K562 (cell line): ENCODE measurements around the gene DDX41. TPM values are rescaled to one million over a fixed set of nuclear protein-coding genes. Genes with fewer than 3 reads are reported as not detected.

Experiments used
- ATF7 ChIP-seq: fragments of 450-650 bp; IDR thresholded peaks from 2 replicates; pipeline ENCODE4 v1.7.1; 2014; ENCODE audit warnings: mild to moderate bottlenecking, moderate library complexity
- BCOR ChIP-seq: fragments of 450-650 bp; IDR thresholded peaks from 2 replicates; pipeline ENCODE4 v1.6.1; 2016
- BHLHE40 ChIP-seq: IDR thresholded peaks from 2 replicates; pipeline ENCODE4 v1.6.1; 2011; ENCODE audit warnings: low read length, improper control_type of control experiment
- CTCF ChIP-seq, 3 experiments: IDR thresholded peaks in 2 of 3; conservative IDR thresholded peaks in 1 of 3; 2 replicates each; pipeline ENCODE4 v1.5.1; 2011 to 2012; ENCODE audit warnings: low read length in 3 of 3, mild to moderate bottlenecking in 3 of 3, control low read depth in 2 of 3, improper control_type of control experiment in 1 of 3, inconsistent platforms in 1 of 3, low read depth in 1 of 3, mixed read lengths in 1 of 3, moderate library complexity in 1 of 3; ENCODE audit not compliant: insufficient read depth in 2 of 3
- E2F1 ChIP-seq: sonication (generic); formaldehyde crosslinking; IDR thresholded peaks from 2 replicates; pipeline ENCODE4 v1.8.1; 2023; ENCODE audit warnings: mild to moderate bottlenecking, missing genetic modification reagents, moderate library complexity
- FUS ChIP-seq: fragments of 200-400 bp; formaldehyde crosslinking; optimal IDR thresholded peaks from 2 replicates; pipeline ENCODE3; 2017; ENCODE audit warnings: low read depth, low read length
- GATAD2A ChIP-seq: fragments of 450-650 bp; IDR thresholded peaks from 2 replicates; pipeline ENCODE4 v1.6.1; 2017
- HDAC1 ChIP-seq, 2 experiments: fragments of 450-650 bp; IDR thresholded peaks; 2 replicates each; pipeline ENCODE4 v1.6.1; 2016 to 2017; ENCODE audit warnings: inconsistent platforms in 1 of 2, mild to moderate bottlenecking in 1 of 2, moderate library complexity in 1 of 2
- NBN ChIP-seq: fragments of 450-650 bp; IDR thresholded peaks from 2 replicates; pipeline ENCODE4 v1.6.1; 2016; ENCODE audit warnings: low read depth, mild to moderate bottlenecking
- NCOA1 ChIP-seq: fragments of 450-650 bp; IDR thresholded peaks from 2 replicates; pipeline ENCODE4 v1.6.1; 2016; ENCODE audit warnings: low read depth
- NEUROD1 ChIP-seq: fragments of 150-350 bp; IDR thresholded peaks from 2 replicates; pipeline ENCODE4 v1.6.1; 2014; ENCODE audit warnings: borderline replicate concordance, low read length, low read depth; ENCODE audit not compliant: partially characterized antibody
- NFE2 ChIP-seq: IDR thresholded peaks from 2 replicates; pipeline ENCODE4 v1.6.1; 2014; ENCODE audit warnings: antibody characterized with exemption, low read depth
- PCBP2 ChIP-seq: fragments of 200-400 bp; formaldehyde crosslinking; IDR thresholded peaks from 2 replicates; pipeline ENCODE4 v1.6.1; 2018; ENCODE audit warnings: low read length, low read depth, mild to moderate bottlenecking, moderate library complexity; ENCODE audit not compliant: poor library complexity, severe bottlenecking
- PHB2 ChIP-seq: fragments of 450-650 bp; IDR thresholded peaks from 2 replicates; pipeline ENCODE4 v1.6.1; 2017; ENCODE audit warnings: low read depth
- RBM22 ChIP-seq: fragments of 200-400 bp; formaldehyde crosslinking; IDR thresholded peaks from 2 replicates; pipeline ENCODE4 v1.6.1; 2018; ENCODE audit warnings: low read length, low read depth; ENCODE audit not compliant: poor library complexity, severe bottlenecking
- RHOXF2B ChIP-seq: fragments of 250-450 bp; sonication (Bioruptor Pico); conservative IDR thresholded peaks from 2 replicates; pipeline ENCODE4 v1.5.1; 2021
- SRF ChIP-seq, 2 experiments: fragments of 250-450, 450-650 bp in 1 of 2; sonication (Bioruptor Pico) in 1 of 2; sonication (generic) in 1 of 2; formaldehyde crosslinking; IDR thresholded peaks; 2 replicates each; pipeline versions ENCODE4 v1.5.0 to v1.5.1; 2020 to 2022; ENCODE audit warnings: mild to moderate bottlenecking in 1 of 2, missing genetic modification reagents in 1 of 2
- SRSF1 ChIP-seq: fragments of 200-400 bp; formaldehyde crosslinking; IDR thresholded peaks from 2 replicates; pipeline ENCODE4 v1.6.1; 2017; ENCODE audit warnings: mild to moderate bottlenecking, low read depth, low read length, moderate library complexity
- STAT6 ChIP-seq: sonication (generic); formaldehyde crosslinking; IDR thresholded peaks from 2 replicates; pipeline ENCODE4 v1.8.1; 2023; ENCODE audit warnings: mild to moderate bottlenecking, missing genetic modification reagents
- TBL1XR1 ChIP-seq, 2 experiments: IDR thresholded peaks; 2 replicates each; pipeline ENCODE4 v1.6.1; 2012; ENCODE audit warnings: improper control_type of control experiment in 2 of 2, low read length in 2 of 2, mild to moderate bottlenecking in 1 of 2
- TCF15 ChIP-seq: fragments of 250-450 bp; sonication (Bioruptor Pico); IDR thresholded peaks from 2 replicates; pipeline ENCODE4 v1.8.0; 2022; ENCODE audit warnings: moderate library complexity, mild to moderate bottlenecking, inconsistent platforms
- TCFL5 ChIP-seq: fragments of 250-450 bp; sonication (Bioruptor Pico); conservative IDR thresholded peaks from 2 replicates; pipeline ENCODE4 v1.6.1; 2021; ENCODE audit warnings: mild to moderate bottlenecking, moderate library complexity, matching md5 sums
- ZNF3 ChIP-seq: fragments of 250-450 bp; sonication (Bioruptor Pico); IDR thresholded peaks from 2 replicates; pipeline ENCODE4 v1.5.0; 2021; ENCODE audit warnings: mild to moderate bottlenecking, moderate library complexity
- ZNF707 ChIP-seq: fragments of 250-450 bp; sonication (Bioruptor Pico); conservative IDR thresholded peaks from 2 replicates; pipeline ENCODE4 v1.8.0; 2022; ENCODE audit warnings: inconsistent platforms, mild to moderate bottlenecking, moderate library complexity
- ZSCAN29 ChIP-seq: fragments of 450-650 bp; IDR thresholded peaks from 2 replicates; pipeline ENCODE4 v1.6.1; 2017
- polyA plus RNA-seq, 8 experiments: library from polyadenylated mRNA; depleted of rRNA in 4 of 8; stranded (reverse) in 5 of 8; unstranded in 3 of 8; fragments of >200 nt; fragmentation: Nextera tagmentation in 2 of 8; fragmentation: Illumina TruSeq in 1 of 8; extraction: Ambion mirVana in 2 of 8; extraction: Trizol in 1 of 8; gene quantifications; 2 replicates each; pipeline versions ENCODE4 v1.2.1 to v1.2.3, GENCODE V29; 2011 to 2014; ENCODE audit warnings: inconsistent platforms in 1 of 8, missing spikeins in 1 of 8
- total RNA-seq, 7 experiments: library from RNA; depleted of rRNA in 6 of 7; stranded (reverse); fragments of >200 nt in 6 of 7; fragmentation: Illumina TruSeq in 2 of 7; extraction: Trizol in 2 of 7; gene quantifications; 2 replicates each; pipeline versions ENCODE4 v1.2.1 to v1.2.3, GENCODE V29; 2011 to 2021; ENCODE audit warnings: low replicate concordance in 1 of 7

The DDX41 gene
- total and polyA plus RNA-seq, 9 of the 15 experiments (the other 6 are each of a cell fraction or from before 2014, with no cell fraction given), result 38.2 to 284 (median 116) TPM

GRCh38 chr5:177491429-177491945 is 25.3 kb downstream of the DDX41 start (continued):
- peak; percentile 21 for TF ChIP-seq PCBP2
- peak; percentile 37 for TF ChIP-seq NEUROD1
- TF ChIP-seq ZNF3, result no peak
- TF ChIP-seq ZSCAN29, result no peak
- 0 out of 2 replicates have a peak, but pooled peaks have one; percentile 34 for TF ChIP-seq PHB2
- TF ChIP-seq TCF15 (CRISPR knock-in tag), result no peak
- TF ChIP-seq RBM22, result no peak
- TF ChIP-seq E2F1 (CRISPR knock-in tag), result peak; percentile 84; the same call in 1 of the 2 replicates
- TF ChIP-seq ZNF707 (CRISPR knock-in tag), result no peak
- TF ChIP-seq STAT6 (CRISPR knock-in tag), result 0 out of 2 replicates have a peak, but pooled peaks have one; percentile 82
- TF ChIP-seq NCOA1, result no peak
- no peak for TF ChIP-seq SRSF1
- peak; percentile 30 to 70; a peak in 2 of 4 replicates for TF ChIP-seq TBL1XR1 (IDR thresholded peaks at IDR 0.05; ENCODE audit: low read length in 2 of 2)
- TF ChIP-seq CTCF (IDR thresholded peaks at IDR 0.05 in 2 of 3, conservative IDR thresholded peaks at IDR 0.05 in 1 of 3; ENCODE audit: insufficient read depth in 2 of 3, low read depth in 1 of 3, low read length in 3 of 3), result peak; percentile 97 to 99 (median 98)
- TF ChIP-seq SRF (CRISPR knock-in tag; IDR thresholded peaks at IDR 0.05), result peak in 1 of 2 experiments; percentile 85; a peak in 3 of 4 replicates
- peak; percentile 32; the same call in 1 of the 2 replicates for TF ChIP-seq BHLHE40
- no peak for TF ChIP-seq RHOXF2B (CRISPR knock-in tag)
- peak; percentile 26; the same call in 1 of the 2 replicates for TF ChIP-seq GATAD2A
- peak; percentile 66 for TF ChIP-seq ATF7
- TF ChIP-seq FUS, result peak; percentile 78
- TF ChIP-seq BCOR, result 0 out of 2 replicates have a peak, but pooled peaks have one; percentile 27
- no peak for TF ChIP-seq TCFL5 (CRISPR knock-in tag)
- no peak for TF ChIP-seq NBN
- peak in 1 of 2 experiments; percentile 51; a peak in 1 of 4 replicates for TF ChIP-seq HDAC1 (IDR thresholded peaks at IDR 0.05)
- no peak for TF ChIP-seq NFE2
